RWPE2 (cell line): Measurements from ENCODE around the gene GHRL.

Experiments
- ATAC-seq: fragments of 200-7000 bp; cut with Tn5 transposase; 3 replicates; pipeline ENCODE4 v1.9.1; 2021; ENCODE audit warnings: low read depth
- DNase-seq: peaks from one replicate; pipeline ENCODE4 v3.0.0-alpha.2; 2020; ENCODE audit warnings: low spot score
- H3K27ac ChIP-seq: fragments of 450-650 bp; 2 replicates; pipeline ENCODE4 v1.5.1; 2017; ENCODE audit warnings: mild to moderate bottlenecking; ENCODE audit not compliant: poor library complexity, severe bottlenecking
- H3K27me3 ChIP-seq: fragments of 250-450 bp; sonication (Bioruptor Pico); 2 replicates; pipeline ENCODE4 v1.5.1; 2021; ENCODE audit warnings: mild to moderate bottlenecking, moderate library complexity; ENCODE audit not compliant: insufficient read depth, poor library complexity, severe bottlenecking
- H3K36me3 ChIP-seq: fragments of 250-450 bp; sonication (Bioruptor Pico); 2 replicates; pipeline ENCODE4 v1.5.1; 2020; ENCODE audit warnings: low read depth, mild to moderate bottlenecking, moderate library complexity
- H3K4me1 ChIP-seq: fragments of 250-450 bp; sonication (Bioruptor Pico); 2 replicates; pipeline ENCODE4 v1.5.1; 2021; ENCODE audit warnings: mild to moderate bottlenecking, moderate library complexity; ENCODE audit not compliant: insufficient read depth, poor library complexity, severe bottlenecking
- H3K4me3 ChIP-seq: fragments of 250-450 bp; sonication (Bioruptor Pico); 2 replicates; pipeline ENCODE4 v1.5.1; 2021; ENCODE audit warnings: mild to moderate bottlenecking, moderate library complexity; ENCODE audit not compliant: severe bottlenecking
- H3K9me3 ChIP-seq: fragments of 250-450 bp; sonication (Bioruptor Pico); 2 replicates; pipeline ENCODE4 v1.5.1; 2021; ENCODE audit warnings: mild to moderate bottlenecking, moderate library complexity; ENCODE audit not compliant: severe bottlenecking
- TF ChIP-seq, protein P1 (sequence below): fragments of 450-650 bp; IDR thresholded peaks from one replicate; pipeline ENCODE4 v1.5.1; 2017; ENCODE audit warnings: mild to moderate bottlenecking, moderate library complexity; ENCODE audit not compliant: poor library complexity, severe bottlenecking

The GHRL gene

DNA sequence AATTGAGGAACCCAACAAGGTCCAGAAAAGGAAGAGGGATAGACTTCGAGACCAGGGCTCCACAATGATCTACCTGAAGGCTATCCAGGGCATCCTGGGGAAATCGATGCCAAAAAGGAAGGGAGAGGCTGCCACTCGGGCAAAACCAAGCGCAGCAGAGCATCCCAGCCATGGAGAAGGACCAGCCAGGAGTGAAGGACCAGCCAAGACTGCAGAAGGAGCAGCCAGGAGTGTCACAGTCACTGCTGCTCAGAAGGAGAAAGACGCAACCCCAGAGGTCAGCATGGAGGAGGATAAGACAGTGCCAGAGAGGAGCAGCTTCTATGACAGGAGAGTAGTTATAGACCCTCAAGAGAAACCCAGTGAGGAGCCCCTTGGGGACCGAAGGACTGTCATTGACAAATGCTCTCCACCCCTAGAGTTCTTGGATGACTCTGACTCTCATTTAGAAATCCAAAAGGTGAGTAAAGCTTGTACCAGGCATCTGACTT, 32.5 kb downstream of the GHRL start:
- TF ChIP-seq, protein P1, sequence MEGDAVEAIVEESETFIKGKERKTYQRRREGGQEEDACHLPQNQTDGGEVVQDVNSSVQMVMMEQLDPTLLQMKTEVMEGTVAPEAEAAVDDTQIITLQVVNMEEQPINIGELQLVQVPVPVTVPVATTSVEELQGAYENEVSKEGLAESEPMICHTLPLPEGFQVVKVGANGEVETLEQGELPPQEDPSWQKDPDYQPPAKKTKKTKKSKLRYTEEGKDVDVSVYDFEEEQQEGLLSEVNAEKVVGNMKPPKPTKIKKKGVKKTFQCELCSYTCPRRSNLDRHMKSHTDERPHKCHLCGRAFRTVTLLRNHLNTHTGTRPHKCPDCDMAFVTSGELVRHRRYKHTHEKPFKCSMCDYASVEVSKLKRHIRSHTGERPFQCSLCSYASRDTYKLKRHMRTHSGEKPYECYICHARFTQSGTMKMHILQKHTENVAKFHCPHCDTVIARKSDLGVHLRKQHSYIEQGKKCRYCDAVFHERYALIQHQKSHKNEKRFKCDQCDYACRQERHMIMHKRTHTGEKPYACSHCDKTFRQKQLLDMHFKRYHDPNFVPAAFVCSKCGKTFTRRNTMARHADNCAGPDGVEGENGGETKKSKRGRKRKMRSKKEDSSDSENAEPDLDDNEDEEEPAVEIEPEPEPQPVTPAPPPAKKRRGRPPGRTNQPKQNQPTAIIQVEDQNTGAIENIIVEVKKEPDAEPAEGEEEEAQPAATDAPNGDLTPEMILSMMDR: no peak
- no peaks in the 10 kb centered on the region for H3K27me3 ChIP-seq
- no peak for ATAC-seq
- no peaks in the 10 kb centered on the region for H3K4me1 ChIP-seq
- H3K4me3 ChIP-seq: no peak overlapping the region
- no peaks in the 10 kb centered on the region for H3K9me3 ChIP-seq
- no peak overlapping the region for H3K27ac ChIP-seq
- no peak for DNase-seq
- H3K36me3 ChIP-seq: peaks cover 50% of the 10 kb centered on the region

DNA sequence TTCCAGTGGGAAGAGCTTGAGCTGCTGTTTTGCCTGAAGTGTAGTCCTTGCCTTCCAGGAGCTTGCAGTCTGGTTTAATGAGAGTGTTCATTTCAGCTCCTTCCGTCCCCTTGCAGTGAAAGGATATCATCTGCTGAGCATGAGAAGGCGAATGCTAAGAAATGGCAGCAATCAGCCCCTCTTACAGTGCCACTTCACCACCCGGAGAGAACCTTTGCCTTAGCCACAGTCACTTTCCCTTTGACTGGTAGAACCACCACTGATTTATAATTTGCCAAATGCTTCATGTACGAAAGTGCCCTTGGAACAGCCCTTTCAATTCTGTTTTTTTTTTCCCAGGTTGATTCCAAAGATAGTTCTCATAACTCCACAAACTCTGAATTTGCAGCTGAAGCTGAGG, 32.9 kb downstream of the GHRL start:
- H3K9me3 ChIP-seq: no peaks in the 10 kb centered on the region
- DNase-seq: no peak
- no peaks in the 10 kb centered on the region for H3K4me1 ChIP-seq
- TF ChIP-seq, protein P1: no peak
- H3K27me3 ChIP-seq: no peaks in the 10 kb centered on the region
- ATAC-seq: no peak
- H3K36me3 ChIP-seq: peaks cover 50% of the 10 kb centered on the region
- no peak overlapping the region for H3K4me3 ChIP-seq
- no peak overlapping the region for H3K27ac ChIP-seq

DNA sequence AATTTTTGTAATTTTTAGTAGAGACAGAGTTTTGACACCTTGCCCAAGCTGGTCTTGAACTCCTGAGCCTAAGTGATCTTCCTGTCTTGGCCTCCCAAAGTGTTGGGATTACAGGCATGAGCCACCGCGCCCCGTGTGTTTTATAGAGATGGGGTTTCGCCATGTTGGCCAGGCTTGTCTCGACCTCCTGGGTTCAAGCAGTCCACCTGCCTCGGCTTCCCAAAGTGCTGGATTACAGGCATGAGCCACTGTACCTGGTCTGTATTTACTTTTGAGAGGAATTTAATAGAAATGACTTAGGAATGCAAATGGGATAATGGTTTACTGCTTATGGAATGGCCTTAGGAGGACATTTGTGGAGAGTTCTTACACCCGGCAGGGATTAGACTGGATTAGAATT, 33.7 kb downstream of the GHRL start:
- TF ChIP-seq, protein P1: no peak
- Histone ChIP-seq H3K4me3 (no peak overlapping the region), H3K27ac (no peak overlapping the region), H3K9me3 (no peaks in the 10 kb centered on the region), H3K27me3 (no peaks in the 10 kb centered on the region), H3K4me1 (no peaks in the 10 kb centered on the region), H3K36me3 (peaks cover 45% of the 10 kb centered on the region)
- DNase-seq: no peak
- no peak for ATAC-seq

DNA sequence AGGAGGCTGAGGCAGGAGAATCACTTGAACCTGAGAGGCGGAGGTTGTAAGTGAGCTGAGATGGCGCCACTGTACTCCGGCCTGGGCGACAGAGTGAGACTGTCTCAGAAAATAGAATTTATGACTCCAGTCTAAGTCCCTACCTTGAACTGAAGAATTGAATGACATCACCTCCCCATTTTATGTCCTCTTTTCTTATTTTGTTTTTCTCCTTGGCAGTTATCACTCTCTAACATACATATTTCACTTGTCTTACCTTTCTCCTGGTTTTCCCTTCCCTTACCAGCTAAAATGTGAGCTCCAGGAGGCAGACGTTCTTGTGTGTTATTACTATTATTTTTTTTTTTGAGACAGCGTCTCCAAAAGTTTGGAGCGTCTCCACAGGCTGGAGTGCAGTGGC, 36.9 kb downstream of the GHRL start:
- Histone ChIP-seq H3K36me3 (peaks cover 36% of the 10 kb centered on the region), H3K4me1 (no peaks in the 10 kb centered on the region), H3K4me3 (no peak overlapping the region), H3K27ac (no peak overlapping the region), H3K9me3 (no peaks in the 10 kb centered on the region), H3K27me3 (no peaks in the 10 kb centered on the region)
- DNase-seq (no peak), ATAC-seq (no peak)
- TF ChIP-seq, protein P1: no peak

DNA sequence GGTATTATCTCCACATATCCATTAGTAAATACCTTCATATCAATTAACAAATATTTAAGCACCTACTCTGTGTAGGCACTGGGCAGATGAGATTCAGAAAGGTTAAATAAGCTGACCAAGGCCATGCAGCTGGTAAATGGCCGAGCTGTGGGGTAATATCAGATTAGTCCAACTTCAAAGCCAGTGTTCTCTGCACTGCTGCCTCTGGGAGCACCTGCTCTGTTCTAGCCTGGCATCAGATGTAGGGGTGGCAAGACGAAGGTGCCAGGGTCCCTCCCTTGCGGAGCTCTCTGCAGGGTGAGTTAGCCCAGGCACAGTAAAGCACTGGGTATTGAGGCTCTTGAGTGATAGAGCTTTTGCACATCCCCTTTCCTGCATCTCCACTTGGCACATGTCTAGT, 39.0 kb downstream of the GHRL start:
- Histone ChIP-seq H3K4me1 (peaks cover 5% of the 10 kb centered on the region), H3K9me3 (no peaks in the 10 kb centered on the region), H3K27ac (no peak overlapping the region), H3K36me3 (peaks cover 35% of the 10 kb centered on the region), H3K4me3 (no peak overlapping the region), H3K27me3 (no peaks in the 10 kb centered on the region)
- TF ChIP-seq, protein P1: no peak
- DNase-seq (no peak), ATAC-seq (no peak)
